A673 (cell line): ENCODE results near the gene VOPP1.

Experiments used
- EZH2 ChIP-seq: fragments of 200-600 bp; sonication (generic); IDR thresholded peaks from 2 replicates; pipeline ENCODE4 v1.6.1; 2017; ENCODE audit warnings: borderline replicate concordance, low read depth, mild to moderate bottlenecking, mixed read lengths, antibody characterized with exemption, low read length; ENCODE audit not compliant: poor library complexity, severe bottlenecking
- TF ChIP-seq, protein P1 (sequence below): fragments of 300-800, 200-600 bp; sonication (generic); conservative IDR thresholded peaks from 2 replicates; pipeline ENCODE4 v1.5.1; 2017; ENCODE audit warnings: low read depth, mild to moderate bottlenecking, antibody characterized with exemption, low read length, moderate library complexity, mixed read lengths

DNA sequence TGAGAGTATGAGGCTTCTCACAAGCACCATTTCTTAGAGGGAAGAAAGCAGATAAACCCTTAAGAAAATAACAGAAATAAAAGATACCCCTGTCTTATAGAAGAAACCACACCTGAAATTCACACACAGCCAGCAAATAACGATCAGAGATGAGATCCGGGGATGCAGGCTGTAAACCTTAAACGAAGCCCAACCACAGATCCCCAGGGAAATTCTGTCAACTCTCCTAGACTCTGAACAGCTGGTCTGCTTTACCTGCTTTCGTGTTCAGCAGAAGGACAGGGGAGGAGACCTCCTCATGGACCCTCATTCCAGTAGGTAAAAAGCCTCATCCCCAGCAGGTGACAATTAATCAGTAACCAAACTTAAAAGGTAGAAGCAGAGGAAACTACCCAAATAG is 45.0 kb downstream of the VOPP1 start:
- TF ChIP-seq, protein P1, sequence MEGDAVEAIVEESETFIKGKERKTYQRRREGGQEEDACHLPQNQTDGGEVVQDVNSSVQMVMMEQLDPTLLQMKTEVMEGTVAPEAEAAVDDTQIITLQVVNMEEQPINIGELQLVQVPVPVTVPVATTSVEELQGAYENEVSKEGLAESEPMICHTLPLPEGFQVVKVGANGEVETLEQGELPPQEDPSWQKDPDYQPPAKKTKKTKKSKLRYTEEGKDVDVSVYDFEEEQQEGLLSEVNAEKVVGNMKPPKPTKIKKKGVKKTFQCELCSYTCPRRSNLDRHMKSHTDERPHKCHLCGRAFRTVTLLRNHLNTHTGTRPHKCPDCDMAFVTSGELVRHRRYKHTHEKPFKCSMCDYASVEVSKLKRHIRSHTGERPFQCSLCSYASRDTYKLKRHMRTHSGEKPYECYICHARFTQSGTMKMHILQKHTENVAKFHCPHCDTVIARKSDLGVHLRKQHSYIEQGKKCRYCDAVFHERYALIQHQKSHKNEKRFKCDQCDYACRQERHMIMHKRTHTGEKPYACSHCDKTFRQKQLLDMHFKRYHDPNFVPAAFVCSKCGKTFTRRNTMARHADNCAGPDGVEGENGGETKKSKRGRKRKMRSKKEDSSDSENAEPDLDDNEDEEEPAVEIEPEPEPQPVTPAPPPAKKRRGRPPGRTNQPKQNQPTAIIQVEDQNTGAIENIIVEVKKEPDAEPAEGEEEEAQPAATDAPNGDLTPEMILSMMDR, result no peak
- TF ChIP-seq EZH2, result no peak
